GM12873 (cell line): Measurements from ENCODE around the gene RAB28.

ENCODE experiments used
- TF ChIP-seq, protein P1 (sequence below): IDR thresholded peaks from 2 replicates; pipeline ENCODE4 v1.5.1; 2012; ENCODE audit warnings: low read depth, mild to moderate bottlenecking, moderate library complexity, low read length, control low read depth; ENCODE audit not compliant: insufficient read depth; ENCODE audit errors: missing control alignments

Gene RAB28

DNA sequence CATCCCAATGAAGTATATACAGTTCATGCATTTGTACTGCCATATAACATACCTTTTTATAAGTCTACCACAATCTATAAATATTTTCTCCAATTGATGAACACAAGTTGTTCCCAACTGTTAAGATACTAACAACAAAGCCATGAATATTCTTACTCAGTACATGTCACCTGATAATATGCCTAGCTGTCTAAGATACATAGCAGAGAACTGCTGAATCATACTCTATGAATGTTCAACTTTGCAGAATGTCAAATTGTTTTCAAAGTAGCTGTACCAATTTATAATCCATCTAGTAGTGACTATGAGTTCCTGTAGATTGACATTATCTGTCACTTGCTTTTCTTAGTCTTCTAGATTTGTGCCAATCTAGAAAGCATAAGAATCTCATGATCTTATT is 84.9 kb downstream of the RAB28 start:
- TF ChIP-seq, protein P1, sequence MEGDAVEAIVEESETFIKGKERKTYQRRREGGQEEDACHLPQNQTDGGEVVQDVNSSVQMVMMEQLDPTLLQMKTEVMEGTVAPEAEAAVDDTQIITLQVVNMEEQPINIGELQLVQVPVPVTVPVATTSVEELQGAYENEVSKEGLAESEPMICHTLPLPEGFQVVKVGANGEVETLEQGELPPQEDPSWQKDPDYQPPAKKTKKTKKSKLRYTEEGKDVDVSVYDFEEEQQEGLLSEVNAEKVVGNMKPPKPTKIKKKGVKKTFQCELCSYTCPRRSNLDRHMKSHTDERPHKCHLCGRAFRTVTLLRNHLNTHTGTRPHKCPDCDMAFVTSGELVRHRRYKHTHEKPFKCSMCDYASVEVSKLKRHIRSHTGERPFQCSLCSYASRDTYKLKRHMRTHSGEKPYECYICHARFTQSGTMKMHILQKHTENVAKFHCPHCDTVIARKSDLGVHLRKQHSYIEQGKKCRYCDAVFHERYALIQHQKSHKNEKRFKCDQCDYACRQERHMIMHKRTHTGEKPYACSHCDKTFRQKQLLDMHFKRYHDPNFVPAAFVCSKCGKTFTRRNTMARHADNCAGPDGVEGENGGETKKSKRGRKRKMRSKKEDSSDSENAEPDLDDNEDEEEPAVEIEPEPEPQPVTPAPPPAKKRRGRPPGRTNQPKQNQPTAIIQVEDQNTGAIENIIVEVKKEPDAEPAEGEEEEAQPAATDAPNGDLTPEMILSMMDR, result no peak

DNA sequence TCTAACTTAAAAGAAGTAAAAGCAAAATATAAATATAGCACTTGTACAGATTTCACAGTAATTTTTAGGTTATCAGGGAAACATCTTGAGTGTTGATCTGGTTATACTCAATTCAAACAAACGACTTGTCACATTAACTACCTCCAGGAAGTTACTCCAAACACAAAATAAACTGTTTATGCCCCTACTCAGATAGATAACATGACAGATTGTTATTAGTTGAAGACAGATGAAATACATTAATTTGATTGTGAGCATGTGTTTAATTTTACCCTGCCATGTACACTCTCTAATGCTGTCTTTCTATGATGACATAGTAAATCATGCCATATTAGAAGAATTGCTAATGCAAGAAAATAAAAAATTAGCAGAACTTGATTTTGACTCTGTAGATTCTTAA is 88.0 kb downstream of the RAB28 start:
- TF ChIP-seq, protein P1, result no peak

DNA sequence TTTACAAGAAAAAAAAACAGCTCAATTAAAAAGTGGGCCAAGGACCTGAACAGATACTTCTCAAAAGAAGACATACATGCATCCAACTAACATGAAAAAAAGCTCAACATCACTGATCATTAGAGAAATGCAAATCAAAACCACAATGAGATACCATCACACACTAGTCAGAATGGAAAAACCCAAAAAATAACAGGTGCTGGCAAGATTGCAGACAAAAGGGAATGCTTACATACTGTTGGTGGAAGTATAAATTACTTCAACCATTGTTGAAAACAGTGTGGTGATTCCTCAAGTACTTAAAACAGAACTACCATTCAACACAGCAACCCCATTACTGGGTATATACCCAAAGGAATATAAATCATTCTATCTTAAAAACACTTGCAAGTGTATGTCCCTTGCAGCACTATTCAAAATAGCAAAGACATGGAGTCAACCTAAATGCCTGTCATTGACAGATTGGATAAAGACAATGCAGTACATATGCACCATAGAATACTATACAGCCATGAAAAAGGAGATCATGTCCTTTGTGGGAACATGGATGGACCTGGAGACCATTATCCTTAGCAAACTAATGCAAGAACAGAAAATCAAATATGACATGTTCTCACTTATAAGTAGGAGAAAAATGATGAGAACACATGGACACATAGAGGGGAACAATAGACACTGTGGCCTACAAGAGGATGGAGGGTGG is 97.6 kb downstream of the RAB28 start:
- TF ChIP-seq, protein P1, result no peak

DNA sequence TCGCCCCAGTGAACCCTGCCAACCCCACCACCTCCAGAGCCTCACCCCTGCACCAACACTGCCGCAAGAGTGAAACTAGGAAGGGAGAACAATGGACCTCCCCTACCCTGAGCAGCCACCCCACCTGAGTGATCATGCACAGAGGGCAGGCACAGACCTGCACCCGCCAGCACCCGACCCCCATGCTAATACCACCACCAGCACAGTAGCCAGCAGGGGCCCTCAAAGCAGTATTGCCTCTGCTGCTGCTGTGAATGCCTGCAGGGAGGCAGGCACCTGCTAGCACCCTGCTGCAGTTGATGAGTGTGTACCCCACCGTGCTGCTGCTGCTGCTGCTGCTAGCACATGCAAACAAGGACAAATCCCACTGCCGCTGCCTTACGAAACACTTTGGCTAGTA is 100.1 kb downstream of the RAB28 start:
- TF ChIP-seq, protein P1, result no peak

DNA sequence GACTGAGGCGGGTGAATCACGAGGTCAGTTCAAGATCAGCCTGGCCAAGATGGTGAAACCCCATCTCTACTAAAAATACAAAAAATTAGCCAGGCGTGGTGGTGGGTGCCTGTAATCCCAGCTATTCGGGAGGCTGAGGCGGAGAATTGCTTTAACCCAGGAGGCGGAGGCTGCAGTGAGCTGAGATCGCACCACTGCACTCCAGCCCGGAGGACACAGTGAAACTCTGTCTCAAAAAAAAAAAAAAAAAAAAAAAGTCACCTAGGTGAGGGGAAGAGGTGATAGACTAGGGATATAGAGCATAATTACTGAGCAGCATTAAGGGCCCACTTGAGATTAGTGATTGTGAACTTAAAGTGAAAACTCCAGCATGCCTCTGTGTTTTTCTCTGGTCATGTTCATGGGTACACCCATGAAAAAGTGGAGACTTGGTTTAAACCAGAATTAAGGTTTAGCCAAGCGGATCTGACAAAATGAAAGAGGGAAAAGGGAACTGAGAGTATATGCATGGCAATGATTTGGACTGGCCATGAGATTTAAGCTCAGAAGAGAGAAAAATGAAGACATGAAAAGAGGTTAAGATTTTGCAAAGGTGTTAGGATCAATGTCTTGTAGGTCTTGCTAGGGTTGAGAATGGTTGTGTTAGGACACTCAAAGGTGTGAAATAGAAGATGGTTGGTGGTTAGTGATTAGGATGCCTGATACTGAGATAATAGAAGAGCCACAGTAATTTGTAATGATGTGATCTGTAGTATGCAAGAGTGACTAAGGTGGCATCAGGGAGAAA is 105.0 kb downstream of the RAB28 start:
- TF ChIP-seq, protein P1, result no peak

DNA sequence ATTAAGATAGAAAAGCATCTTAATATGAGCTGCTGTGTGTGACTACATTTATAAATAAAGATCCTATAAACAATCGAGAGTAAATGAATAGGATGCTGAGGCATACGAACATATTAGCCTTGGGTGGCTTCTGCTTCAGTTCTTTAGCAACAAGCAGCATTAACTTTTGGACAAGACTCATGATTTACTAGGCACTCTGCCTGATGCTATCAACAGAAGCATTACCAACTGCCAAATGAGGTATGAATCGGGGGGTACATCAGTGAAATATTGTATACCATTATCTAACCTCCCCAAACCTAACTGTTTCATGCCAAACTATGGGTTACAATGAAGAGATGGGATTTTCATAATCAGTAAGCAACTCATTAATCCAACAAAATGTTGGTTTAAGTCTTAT is 113.1 kb downstream of the RAB28 start:
- TF ChIP-seq, protein P1, result no peak

DNA sequence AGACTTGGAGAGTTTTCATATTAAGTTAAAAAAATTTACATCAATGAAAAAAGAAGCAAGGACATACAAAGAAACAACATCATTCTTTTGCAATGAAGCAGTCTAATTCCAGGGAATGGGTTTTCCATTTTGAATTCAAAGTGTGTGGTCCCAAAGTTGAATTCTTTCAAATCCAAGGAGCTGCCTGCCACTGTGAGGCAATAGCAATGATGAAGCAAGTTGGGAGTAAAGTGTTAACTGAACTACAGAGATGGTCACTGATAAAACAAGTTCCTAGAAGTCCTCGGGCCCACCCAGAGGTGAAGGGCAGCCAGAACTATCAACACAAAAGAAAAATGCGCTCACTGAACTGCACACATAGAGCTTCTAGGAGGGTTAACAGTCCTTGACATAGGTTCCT is 115.9 kb downstream of the RAB28 start:
- TF ChIP-seq, protein P1, result no peak
